ENCODE measurements around the gene FLNB.

Gene FLNB

DNA sequence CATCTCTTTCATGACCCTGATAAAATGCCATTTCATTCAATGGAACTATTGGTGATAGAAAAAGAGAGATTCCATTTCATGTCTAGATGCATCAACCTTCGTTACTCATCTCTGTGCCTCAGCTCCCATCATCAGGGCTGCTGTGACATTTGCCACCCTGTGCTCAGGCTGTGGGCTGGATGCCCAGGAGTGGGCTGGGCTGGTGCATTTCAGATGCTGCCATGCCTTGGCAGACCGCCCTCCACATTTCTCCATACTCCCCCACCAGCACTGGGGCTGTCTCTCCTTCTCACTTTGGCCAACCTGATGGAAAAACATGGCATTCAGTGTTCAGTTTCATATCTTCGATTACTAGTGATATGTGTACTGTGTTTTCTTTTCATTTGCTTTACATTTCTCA is 143.4 kb downstream of the FLNB start:
- H3K4me3 ChIP-seq (ENCODE audit: low read length, poor library complexity, severe bottlenecking) = no peak overlapping the region
- H3K4me1 ChIP-seq (ENCODE audit: insufficient read depth, low read length, poor library complexity, severe bottlenecking) = no peaks in the 10 kb centered on the region
- H2AFZ ChIP-seq (ENCODE audit: low read length) = no peak overlapping the region
- H3F3A ChIP-seq (ENCODE audit: low read depth) = no peaks in the 10 kb centered on the region
- no peaks in the 10 kb centered on the region for H3K27me3 ChIP-seq (ENCODE audit: insufficient read depth, low read length, poor library complexity, severe bottlenecking)
- no peaks in the 10 kb centered on the region for H3K79me2 ChIP-seq (ENCODE audit: insufficient read depth, low read length)
- TF ChIP-seq, protein P1, sequence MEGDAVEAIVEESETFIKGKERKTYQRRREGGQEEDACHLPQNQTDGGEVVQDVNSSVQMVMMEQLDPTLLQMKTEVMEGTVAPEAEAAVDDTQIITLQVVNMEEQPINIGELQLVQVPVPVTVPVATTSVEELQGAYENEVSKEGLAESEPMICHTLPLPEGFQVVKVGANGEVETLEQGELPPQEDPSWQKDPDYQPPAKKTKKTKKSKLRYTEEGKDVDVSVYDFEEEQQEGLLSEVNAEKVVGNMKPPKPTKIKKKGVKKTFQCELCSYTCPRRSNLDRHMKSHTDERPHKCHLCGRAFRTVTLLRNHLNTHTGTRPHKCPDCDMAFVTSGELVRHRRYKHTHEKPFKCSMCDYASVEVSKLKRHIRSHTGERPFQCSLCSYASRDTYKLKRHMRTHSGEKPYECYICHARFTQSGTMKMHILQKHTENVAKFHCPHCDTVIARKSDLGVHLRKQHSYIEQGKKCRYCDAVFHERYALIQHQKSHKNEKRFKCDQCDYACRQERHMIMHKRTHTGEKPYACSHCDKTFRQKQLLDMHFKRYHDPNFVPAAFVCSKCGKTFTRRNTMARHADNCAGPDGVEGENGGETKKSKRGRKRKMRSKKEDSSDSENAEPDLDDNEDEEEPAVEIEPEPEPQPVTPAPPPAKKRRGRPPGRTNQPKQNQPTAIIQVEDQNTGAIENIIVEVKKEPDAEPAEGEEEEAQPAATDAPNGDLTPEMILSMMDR (conservative IDR thresholded peaks at IDR 0.05; ENCODE audit: low read length) = no peak
- TF ChIP-seq EZH2phosphoT487 (IDR thresholded peaks at IDR 0.05; ENCODE audit: borderline replicate concordance) = no peak
- H3K9me2 ChIP-seq (replicated peaks; ENCODE audit: low read depth, low read length) = no peaks in the 10 kb centered on the region
- H4K20me1 ChIP-seq (ENCODE audit: insufficient read depth, low read length, poor library complexity, severe bottlenecking) = no peaks in the 10 kb centered on the region
- H3K9me3 ChIP-seq (ENCODE audit: insufficient read depth, low read depth, low read length) = no peaks in the 10 kb centered on the region
- no peak overlapping the region for H3K4me2 ChIP-seq (ENCODE audit: low read depth, low read length, poor library complexity, severe bottlenecking)
- H3K36me3 ChIP-seq (ENCODE audit: insufficient read depth, low read length) = peaks cover 47% of the 10 kb centered on the region; the same call in 1 of the 2 replicates
- H3K9ac ChIP-seq (ENCODE audit: low read depth, low read length, poor library complexity, severe bottlenecking) = no peak overlapping the region

GRCh38 chr3:58152225-58153015 is 144.2 kb downstream of the FLNB start:
- TF ChIP-seq EZH2phosphoT487 (IDR thresholded peaks at IDR 0.05; ENCODE audit: borderline replicate concordance) = no peak
- TF ChIP-seq, protein P1 (conservative IDR thresholded peaks at IDR 0.05; ENCODE audit: low read length) = no peak
- no peaks in the 10 kb centered on the region for H4K20me1 ChIP-seq (ENCODE audit: insufficient read depth, low read length, poor library complexity, severe bottlenecking)
- peaks cover 41% of the 10 kb centered on the region; the same call in 1 of the 2 replicates for H3K36me3 ChIP-seq (ENCODE audit: insufficient read depth, low read length)
- H3F3A ChIP-seq (ENCODE audit: low read depth) = no peaks in the 10 kb centered on the region
- H3K4me3 ChIP-seq (ENCODE audit: low read length, poor library complexity, severe bottlenecking) = no peak overlapping the region
- H3K4me2 ChIP-seq (ENCODE audit: low read depth, low read length, poor library complexity, severe bottlenecking) = no peak overlapping the region
- no peak overlapping the region for H3K9ac ChIP-seq (ENCODE audit: low read depth, low read length, poor library complexity, severe bottlenecking)
- H3K27me3 ChIP-seq (ENCODE audit: insufficient read depth, low read length, poor library complexity, severe bottlenecking) = no peaks in the 10 kb centered on the region
- no peaks in the 10 kb centered on the region for H3K4me1 ChIP-seq (ENCODE audit: insufficient read depth, low read length, poor library complexity, severe bottlenecking)
- H3K9me3 ChIP-seq (ENCODE audit: insufficient read depth, low read depth, low read length) = no peaks in the 10 kb centered on the region
- H3K9me2 ChIP-seq (replicated peaks; ENCODE audit: low read depth, low read length) = no peaks in the 10 kb centered on the region
- no peak overlapping the region for H2AFZ ChIP-seq (ENCODE audit: low read length)
- H3K79me2 ChIP-seq (ENCODE audit: insufficient read depth, low read length) = no peaks in the 10 kb centered on the region

DNA sequence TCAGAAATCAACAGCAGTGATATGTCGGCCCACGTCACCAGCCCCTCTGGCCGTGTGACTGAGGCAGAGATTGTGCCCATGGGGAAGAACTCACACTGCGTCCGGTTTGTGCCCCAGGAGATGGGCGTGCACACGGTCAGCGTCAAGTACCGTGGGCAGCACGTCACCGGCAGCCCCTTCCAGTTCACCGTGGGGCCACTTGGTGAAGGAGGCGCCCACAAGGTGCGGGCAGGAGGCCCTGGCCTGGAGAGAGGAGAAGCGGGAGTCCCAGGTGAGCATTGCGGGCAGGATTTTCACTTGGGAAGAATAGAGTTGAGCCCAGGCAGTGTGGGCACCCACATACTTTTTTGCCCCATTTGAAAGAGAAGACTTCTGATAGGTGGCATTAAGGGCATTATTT is 145.1 kb downstream of the FLNB start:
- Histone ChIP-seq H3K9me3 (ENCODE audit: insufficient read depth, low read depth, low read length) (no peaks in the 10 kb centered on the region), H2AFZ (ENCODE audit: low read length) (no peak overlapping the region), H3K9me2 (replicated peaks; ENCODE audit: low read depth, low read length) (no peaks in the 10 kb centered on the region), H3F3A (ENCODE audit: low read depth) (no peaks in the 10 kb centered on the region), H3K79me2 (ENCODE audit: insufficient read depth, low read length) (no peaks in the 10 kb centered on the region), H3K4me1 (ENCODE audit: insufficient read depth, low read length, poor library complexity, severe bottlenecking) (no peaks in the 10 kb centered on the region), H3K36me3 (ENCODE audit: insufficient read depth, low read length) (peaks cover 35% of the 10 kb centered on the region; the same call in 1 of the 2 replicates), H4K20me1 (ENCODE audit: insufficient read depth, low read length, poor library complexity, severe bottlenecking) (no peaks in the 10 kb centered on the region), H3K4me3 (ENCODE audit: low read length, poor library complexity, severe bottlenecking) (no peak overlapping the region), H3K27me3 (ENCODE audit: insufficient read depth, low read length, poor library complexity, severe bottlenecking) (no peaks in the 10 kb centered on the region), H3K9ac (ENCODE audit: low read depth, low read length, poor library complexity, severe bottlenecking) (no peak overlapping the region), H3K4me2 (ENCODE audit: low read depth, low read length, poor library complexity, severe bottlenecking) (no peak overlapping the region)
- TF ChIP-seq, protein P1 (conservative IDR thresholded peaks at IDR 0.05; ENCODE audit: low read length) = no peak
- no peak for TF ChIP-seq EZH2phosphoT487 (IDR thresholded peaks at IDR 0.05; ENCODE audit: borderline replicate concordance)

Data from Loucy (cell line).